Stomach smooth muscle (tissue), 2 donors: ENCODE measurements around the gene TMC5.
"Not testable (repeated sequence)": the region's sequence is repeated elsewhere in the genome, so short reads cannot be mapped to it uniquely, and the experiment has no call there.

ENCODE experiments used
- H3K27ac ChIP-seq: one replicate; pipeline ENCODE4 v1.7.0; 2013; ENCODE audit warnings: mild to moderate bottlenecking, low read length, inconsistent platforms
- H3K27me3 ChIP-seq, 2 donors: one replicate each; pipeline ENCODE4 v1.7.0; 2013; ENCODE audit warnings: low read length in 2 of 2; ENCODE audit not compliant: insufficient read depth in 2 of 2, control insufficient read depth in 1 of 2
- H3K36me3 ChIP-seq, 2 donors: one replicate each; pipeline ENCODE4 v1.7.0; 2013; ENCODE audit warnings: low read length in 2 of 2; ENCODE audit not compliant: control insufficient read depth in 2 of 2, insufficient read depth in 2 of 2
- H3K4me1 ChIP-seq: one replicate; pipeline ENCODE4 v1.7.0; 2013; ENCODE audit warnings: low read length; ENCODE audit not compliant: control insufficient read depth, insufficient read depth
- H3K4me3 ChIP-seq, 2 donors: one replicate each; pipeline ENCODE4 v1.7.0; 2013; ENCODE audit warnings: low read length in 2 of 2
- H3K9ac ChIP-seq, 2 donors: one replicate each; pipeline ENCODE4 v1.7.0; 2013; ENCODE audit warnings: low read length in 2 of 2, mild to moderate bottlenecking in 1 of 2
- H3K9me3 ChIP-seq, 2 donors: one replicate each; pipeline ENCODE4 v1.7.0; 2013; ENCODE audit warnings: low read length in 2 of 2; ENCODE audit not compliant: control insufficient read depth in 2 of 2
- donor health status: healthy.
- donor health status: Pancreatic carcinoma.

The TMC5 gene

DNA sequence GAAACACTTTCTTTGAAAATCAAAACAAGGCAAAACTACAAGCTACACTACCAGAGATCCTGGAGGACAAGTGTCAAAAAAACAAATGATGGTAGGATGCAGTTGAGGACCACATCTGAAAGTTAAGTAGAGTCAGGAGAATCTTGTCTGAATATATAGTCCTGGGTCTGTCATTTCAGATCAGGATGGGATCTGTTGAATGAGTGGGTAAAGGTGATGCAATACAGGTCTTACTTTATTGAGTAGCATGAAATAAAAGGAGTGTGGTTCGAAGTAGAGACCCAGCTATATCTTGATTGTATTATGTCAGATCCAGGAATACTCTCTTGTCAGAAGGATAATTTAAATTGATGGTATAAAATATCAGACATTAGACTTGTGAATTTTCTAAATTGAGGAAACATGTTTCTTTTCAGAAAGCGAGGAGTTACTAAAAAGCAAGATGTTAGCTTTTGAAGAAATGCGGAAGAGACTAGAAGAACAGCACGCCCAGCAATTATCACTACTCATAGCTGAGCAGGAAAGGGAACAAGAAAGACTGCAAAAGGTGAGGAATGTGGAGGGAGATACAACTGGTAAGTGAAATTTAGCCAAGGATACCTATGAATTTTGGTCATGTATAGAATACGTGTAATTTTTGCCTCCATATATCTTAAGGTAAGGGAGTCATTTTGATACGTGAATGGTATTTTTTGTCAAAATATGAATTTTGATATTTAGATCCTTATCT lies 122.7 kb downstream of the TMC5 start:
- Histone ChIP-seq H3K9me3 (no peaks in the 10 kb centered on the region), H3K36me3 (peaks cover 25% of the 10 kb centered on the region in 2 donors), H3K9ac (no peak overlapping the region), H3K27ac (no peak overlapping the region), H3K4me1 (no peaks in the 10 kb centered on the region), H3K4me3 (no peak overlapping the region), H3K27me3 (no peaks in the 10 kb centered on the region)

DNA sequence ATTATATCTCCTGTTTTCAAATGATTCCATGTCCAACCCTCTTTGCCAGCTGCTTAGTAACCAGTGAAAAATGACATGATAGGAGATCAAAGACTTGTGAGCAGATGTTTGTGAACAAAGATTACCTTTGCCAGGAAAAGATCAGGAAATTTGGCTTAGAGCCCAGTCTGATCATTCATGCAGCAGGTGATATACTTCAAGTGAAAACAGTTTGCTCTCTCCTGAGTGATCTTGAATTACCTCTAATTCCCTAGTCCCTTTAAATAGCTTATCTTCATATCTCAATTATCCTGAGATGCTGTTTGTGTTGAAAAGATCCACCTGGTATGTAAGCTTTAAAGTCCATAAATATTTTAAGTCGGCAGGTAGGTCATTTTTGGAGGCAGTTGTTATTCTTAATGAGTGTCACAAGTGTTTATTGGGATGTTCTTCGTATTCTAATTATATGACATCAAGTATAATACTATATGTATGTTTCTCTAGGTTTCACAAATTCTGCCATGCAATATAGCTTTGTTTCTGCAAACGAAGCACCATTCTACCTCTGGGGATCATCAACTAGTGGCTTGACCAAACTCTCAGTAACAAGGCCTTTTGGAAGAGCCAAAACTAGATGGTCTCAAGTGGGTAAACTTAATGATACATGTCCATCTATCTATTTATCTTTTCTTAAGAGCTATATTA lies 124.6 kb downstream of the TMC5 start:
- H3K9ac ChIP-seq = no peak overlapping the region
- no peak overlapping the region for H3K27ac ChIP-seq
- no peak overlapping the region for H3K4me3 ChIP-seq
- H3K9me3 ChIP-seq = no peaks in the 10 kb centered on the region
- no peaks in the 10 kb centered on the region for H3K4me1 ChIP-seq
- H3K27me3 ChIP-seq = no peaks in the 10 kb centered on the region
- peaks cover 11 to 13% of the 10 kb centered on the region in 2 donors for H3K36me3 ChIP-seq

DNA sequence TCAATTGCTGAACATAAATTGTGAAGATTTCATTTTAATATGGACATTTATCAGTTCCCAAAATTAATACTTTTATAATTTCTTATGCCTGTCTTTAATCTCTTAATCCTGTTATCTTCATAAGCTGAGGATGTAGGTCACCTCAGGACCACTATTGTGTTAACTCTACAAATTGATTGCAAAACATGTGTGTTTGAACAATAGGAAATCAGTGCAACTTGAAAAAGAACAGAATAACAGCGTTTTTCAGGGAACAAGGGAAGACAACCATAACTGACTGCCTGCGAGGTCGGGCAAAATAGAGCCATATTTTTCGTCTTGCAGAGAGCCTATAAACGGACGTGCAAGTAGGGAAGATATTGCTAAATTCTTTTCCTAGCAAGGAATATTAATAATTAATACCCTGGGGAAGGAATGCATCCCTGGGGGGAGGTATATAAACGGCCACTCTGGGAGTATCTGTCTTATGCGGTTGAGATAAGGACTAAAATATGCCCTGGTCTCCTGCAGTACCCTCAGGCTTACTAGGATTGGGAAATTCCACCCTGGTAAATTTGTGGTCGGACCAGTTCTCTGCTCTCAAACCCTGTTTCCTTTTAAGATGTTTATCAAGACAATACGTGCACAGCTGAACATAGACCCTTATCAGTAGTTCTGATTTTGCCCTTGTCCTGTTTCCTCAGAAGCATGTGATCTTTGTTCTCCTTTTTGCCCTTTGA lies 125.8 kb downstream of the TMC5 start:
- not testable (repeated sequence) for H3K27ac ChIP-seq, H3K9me3 ChIP-seq, H3K9ac ChIP-seq, H3K4me3 ChIP-seq, H3K4me1 ChIP-seq, H3K27me3 ChIP-seq
- peaks cover 13% of the 10 kb centered on the region in 2 donors for H3K36me3 ChIP-seq

DNA sequence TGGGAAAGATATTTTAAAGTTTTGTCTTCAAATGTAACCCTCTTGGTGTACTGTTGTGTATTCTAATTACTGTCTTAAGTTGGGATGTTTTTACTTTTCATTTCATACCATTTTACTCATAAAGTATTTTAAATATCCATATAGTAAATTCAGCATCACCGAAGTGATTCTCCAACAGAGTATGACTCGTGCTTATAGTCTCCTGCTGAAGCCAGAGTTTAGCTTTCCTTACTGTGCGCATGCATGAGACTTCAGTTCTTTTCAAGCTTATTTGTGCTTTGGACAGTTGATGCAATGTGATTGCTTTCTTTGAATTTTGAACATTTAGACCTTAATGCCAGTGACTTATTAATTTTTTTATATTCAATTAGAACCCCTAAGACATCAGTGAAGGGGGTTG lies 130.5 kb downstream of the TMC5 start:
- H3K4me1 ChIP-seq = no peaks in the 10 kb centered on the region
- no peak overlapping the region for H3K27ac ChIP-seq
- H3K27me3 ChIP-seq = no peaks in the 10 kb centered on the region
- H3K4me3 ChIP-seq = no peak overlapping the region
- H3K9ac ChIP-seq = no peak overlapping the region
- no peaks in the 10 kb centered on the region for H3K9me3 ChIP-seq
- H3K36me3 ChIP-seq = peaks cover 7% of the 10 kb centered on the region in 2 donors
